Measurements from ENCODE around the gene MAGEA4. TPM values are rescaled to one million over a fixed set of nuclear protein-coding genes. Genes with fewer than 3 reads are reported as not detected.

Gene MAGEA4
- total RNA-seq, 1 donor from 2014 or later, result not detected

DNA sequence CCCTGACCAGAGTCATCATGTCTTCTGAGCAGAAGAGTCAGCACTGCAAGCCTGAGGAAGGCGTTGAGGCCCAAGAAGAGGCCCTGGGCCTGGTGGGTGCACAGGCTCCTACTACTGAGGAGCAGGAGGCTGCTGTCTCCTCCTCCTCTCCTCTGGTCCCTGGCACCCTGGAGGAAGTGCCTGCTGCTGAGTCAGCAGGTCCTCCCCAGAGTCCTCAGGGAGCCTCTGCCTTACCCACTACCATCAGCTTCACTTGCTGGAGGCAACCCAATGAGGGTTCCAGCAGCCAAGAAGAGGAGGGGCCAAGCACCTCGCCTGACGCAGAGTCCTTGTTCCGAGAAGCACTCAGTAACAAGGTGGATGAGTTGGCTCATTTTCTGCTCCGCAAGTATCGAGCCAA is 11.0 kb downstream of the MAGEA4 start:
- DNase-seq (ENCODE audit: low read depth), result no peak

DNA sequence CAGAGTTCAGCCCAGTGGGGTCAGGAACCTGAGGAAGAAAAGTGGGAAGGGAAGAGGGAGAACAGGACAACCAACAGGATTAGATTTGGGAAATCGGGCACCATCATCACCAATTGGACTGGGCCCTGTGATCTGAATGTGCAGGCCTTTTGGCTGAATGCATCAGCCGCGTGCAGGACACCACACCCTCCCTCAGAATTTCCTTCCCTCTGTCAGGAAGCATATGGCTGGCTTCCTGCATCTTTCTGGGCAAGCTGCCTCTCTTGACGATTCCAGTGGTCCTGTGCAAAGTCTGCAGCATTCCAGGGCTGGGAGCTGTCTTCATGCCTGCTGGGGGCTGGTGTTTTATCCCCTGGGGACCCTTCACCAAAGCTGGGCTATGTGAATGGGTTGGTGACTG is 16.4 kb downstream of the MAGEA4 start:
- DNase-seq (ENCODE audit: low read depth), result no peak

DNA sequence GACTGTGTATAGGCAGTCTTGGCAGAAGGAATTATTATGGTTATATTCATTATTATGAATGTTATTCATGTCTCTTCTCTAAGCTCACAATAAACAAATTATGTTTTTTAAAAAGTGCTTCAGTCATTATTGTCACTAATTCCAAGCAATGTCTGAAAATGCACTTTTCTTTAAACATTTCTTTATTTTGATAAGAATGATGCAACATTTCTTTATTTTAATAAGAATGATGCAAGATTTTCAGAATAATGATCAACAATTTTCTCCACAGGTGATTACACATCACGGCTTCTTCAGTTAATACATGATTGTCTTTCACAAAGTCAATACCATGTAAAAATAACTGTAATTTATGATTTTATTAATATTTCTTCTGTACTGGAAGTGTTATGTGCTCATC is 22.7 kb downstream of the MAGEA4 start:
- DNase-seq (ENCODE audit: low read depth), result no peak

DNA sequence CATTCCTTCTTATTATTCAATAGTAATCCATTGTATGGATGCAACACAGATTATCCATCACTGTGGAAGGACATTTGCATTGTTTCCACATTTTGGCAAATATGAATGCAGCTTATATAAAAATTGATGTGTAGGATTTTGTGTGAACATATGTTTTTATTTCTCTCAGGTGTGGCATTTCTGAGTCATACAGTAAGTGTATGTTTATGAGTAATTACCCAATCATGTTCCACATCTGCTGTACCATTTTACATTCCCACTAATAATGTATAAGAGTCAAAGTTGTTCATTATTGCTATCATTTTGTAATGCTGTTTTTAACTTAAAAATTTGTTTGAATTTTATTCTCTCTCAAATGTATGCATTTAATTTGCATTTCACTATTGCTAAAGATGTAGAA is 25.5 kb downstream of the MAGEA4 start:
- DNase-seq (ENCODE audit: low read depth), result no peak

DNA sequence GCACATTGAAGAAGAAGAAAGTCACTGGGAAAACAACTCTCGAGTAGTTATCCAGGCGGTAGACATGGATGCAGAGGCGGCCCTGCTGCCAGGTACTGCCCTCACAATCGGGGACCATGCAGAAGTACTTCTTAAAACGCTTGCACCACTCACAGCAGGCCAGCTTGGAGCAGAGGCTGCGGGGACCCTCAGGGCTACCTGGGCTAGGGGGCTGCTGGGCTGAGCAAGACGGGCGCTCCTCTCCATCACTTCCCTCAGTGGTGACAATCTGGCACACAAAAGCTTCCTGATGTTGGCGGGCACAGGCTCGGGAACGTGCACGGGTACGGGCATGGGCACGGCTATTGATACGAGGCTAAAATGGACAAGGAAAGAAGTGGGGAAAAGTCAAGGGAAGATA is 42.0 kb downstream of the MAGEA4 start:
- no peak for DNase-seq (ENCODE audit: low read depth)

DNA sequence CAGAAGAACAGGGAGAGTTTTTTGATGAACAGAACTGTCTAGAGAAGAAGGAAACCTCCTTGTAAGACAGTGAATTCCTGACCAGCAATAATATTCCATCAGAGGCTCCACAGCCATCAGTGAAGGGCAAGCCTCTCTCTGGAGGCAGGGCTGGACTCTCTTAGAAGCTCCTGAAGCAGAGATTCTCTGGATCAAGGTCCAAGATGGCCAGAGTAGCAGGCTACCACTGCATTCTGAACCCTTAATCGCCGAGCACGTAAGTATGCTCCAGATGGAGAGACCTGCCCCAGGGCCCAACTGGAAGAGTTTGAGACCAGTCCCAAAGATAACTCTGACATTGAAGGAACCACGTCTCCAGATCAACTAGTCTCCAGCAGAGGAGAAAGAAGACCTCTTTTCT is 45.4 kb downstream of the MAGEA4 start:
- no peak for DNase-seq (ENCODE audit: low read depth)

DNA sequence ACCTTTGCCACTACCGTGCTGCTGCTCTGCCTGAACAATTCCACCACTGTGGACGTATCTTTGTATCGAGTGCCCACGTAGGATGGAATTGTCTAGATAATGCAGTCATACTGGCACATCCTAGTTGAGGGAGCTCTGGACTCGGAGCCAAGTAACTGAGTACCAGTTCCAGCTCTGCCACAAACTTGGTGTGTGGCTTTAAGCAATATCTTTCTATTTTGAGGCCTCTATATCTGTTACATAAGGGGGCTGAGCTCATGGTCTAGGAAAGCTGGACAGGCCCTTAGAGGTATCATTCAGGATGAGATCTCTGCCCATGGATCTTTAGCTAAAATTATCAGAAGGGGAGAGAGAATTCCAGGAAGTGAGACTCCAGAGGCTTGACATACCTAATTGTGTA is 49.3 kb downstream of the MAGEA4 start:
- no peak for DNase-seq (ENCODE audit: low read depth)

DNA sequence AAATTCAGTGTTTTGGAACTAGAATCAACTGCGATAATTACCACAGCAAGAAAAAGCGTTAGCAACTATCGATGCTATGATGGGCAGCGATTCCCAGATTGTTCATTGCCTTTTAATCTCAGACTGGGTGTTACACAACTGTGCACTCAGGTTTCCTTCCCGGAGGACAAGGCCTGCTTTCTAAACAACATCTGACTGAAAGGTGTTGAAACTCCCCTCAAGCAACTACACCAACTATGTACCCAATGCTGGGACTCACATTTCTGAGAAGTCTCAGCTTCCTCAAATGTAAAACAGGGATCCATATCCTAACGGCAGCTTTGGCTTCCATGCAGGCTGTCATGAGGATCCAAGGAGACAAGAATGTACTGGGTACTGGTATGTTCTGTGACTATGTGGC is 53.5 kb downstream of the MAGEA4 start:
- no peak for DNase-seq (ENCODE audit: low read depth)

DNA sequence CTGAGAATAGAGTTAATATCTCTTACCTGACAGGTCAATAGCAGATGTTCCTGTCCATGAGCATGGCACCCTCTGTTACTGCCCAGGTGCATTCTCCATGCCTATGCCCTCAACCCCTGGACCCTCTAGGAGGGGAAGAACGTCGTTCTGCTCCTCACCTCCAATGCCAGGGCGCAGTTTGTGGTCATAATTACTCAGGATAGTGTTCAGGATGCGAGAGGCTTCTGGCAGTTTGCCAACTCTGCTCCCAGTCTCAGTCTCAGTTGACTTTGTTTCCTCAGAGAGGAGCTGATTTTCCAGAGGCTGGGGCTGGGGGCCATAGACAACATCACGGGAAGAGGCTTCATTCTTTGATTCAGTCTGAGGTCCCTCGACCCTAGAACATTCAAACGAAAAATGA is 57.3 kb downstream of the MAGEA4 start:
- no peak for DNase-seq (ENCODE audit: low read depth)

DNA sequence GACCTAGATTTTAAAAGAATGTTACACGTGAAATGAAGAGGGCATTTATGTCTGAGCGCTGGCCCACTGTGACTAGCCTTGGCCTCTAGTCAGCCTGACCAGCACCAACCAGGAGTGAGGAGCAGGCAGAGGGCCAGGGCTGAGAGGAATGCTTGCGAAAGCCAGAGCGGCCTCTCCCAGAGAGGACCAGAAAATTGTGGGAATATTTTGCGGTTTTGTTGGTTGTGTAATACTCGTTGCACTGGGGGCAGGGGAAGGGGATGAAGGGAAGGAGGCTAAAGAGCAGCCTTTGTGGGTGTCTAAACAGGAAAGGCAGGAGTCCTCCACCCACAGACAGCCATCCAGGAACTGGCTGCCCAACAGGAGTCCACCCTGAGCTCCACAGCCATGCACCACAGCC is 58.0 kb downstream of the MAGEA4 start:
- DNase-seq (ENCODE audit: low read depth), result peak; percentile 86

DNA sequence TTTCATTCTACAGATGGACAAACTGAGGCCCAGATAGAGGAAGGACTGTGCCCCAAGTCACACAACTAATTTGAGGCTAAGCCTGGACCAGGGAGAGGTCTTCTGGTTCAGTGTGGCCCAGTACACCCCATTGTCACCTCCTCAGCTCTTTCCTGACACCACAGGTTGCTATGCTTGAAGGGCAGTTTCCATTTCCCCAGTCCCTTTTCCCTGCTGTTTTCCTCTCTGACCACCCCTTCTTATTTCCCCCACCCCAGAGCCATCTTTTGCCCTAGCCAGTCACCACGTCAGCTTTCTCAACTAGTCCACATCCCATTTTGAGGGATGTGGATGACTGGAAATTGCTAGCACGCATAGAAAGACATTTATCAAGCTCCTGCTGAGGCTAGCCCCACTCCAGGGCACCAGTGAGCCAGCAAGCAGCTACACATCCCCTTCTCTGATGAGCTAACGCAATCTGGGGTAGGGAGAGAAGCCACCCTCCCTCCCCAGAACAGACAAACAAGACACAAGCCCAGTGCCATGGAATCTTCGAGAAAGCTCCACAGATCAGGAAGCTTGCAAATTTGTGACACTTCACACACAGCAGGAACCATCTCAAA is 60.5 kb downstream of the MAGEA4 start:
- no peak for DNase-seq (ENCODE audit: low read depth)

DNA sequence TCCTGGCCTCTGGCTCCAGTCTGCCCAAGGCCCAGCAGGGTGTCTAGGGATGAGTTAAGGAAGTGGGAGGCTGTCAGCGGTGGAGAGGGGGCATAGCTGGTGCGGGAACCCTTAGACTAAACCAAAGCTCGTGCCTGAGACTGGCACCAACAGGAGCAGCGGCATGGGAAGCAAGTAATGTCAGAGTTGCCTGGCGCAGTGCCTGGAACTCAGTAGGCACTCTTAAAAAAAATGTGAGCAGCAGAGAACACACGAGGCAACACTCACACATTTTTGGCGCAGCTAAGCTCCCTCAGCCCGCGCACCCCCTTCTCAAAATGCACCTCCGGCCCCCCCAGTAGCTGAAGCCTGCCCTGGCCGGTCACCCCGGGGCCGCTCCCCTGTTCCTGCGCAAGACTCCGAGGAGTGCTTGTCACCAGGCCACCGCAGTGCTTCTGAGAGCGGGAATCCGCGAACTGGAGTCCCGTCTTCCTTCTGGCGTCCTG is 61.2 kb downstream of the MAGEA4 start:
- DNase-seq (ENCODE audit: low read depth), result peak; percentile 35

MicroRNAs within 50 kb of the gene (microRNA counts, 767-probe panel; counts per million panel counts)
- microRNA hsa-miR-224-5p (not detected), microRNA hsa-miR-452-5p (not detected)

Small RNAs within 50 kb of the gene (microRNA-seq; reads per million reads assigned to microRNA genes)
- gene MIR224, result 79.0 reads per million, percentile 52 among the genes with 10 or more reads in this experiment
- 34.4 reads per million, percentile 43 among the genes with 10 or more reads in this experiment for gene MIR452

Other genes with a start within 250 kb of the MAGEA4 start
- gene PRRG3, start 217.4 kb upstream of the MAGEA4 start, total RNA-seq, result not detected in 2 replicates
- gene FATE1, start 196.9 kb upstream of the MAGEA4 start, total RNA-seq, result not detected in 2 replicates
- not detected in 2 replicates for gene CNGA2, start 178.1 kb upstream of the MAGEA4 start, total RNA-seq
- gene GABRE, start 61.8 kb downstream of the MAGEA4 start, total RNA-seq, result 0.78 and 0.94 TPM in 2 replicates
- not detected in 2 replicates for gene MAGEA10, start 225.7 kb downstream of the MAGEA4 start, total RNA-seq